ENCODE data around the gene IGFBP6. TPM values are rescaled to one million over a fixed set of nuclear protein-coding genes. Genes with fewer than 3 reads are reported as not detected.

Gene IGFBP6
- polyA plus RNA-seq, 3 donors: 21.8 to 437 (median 83.9) TPM

GRCh38 chr12:53067993-53068770 is 29.3 kb upstream of the IGFBP6 start:
- 80 to 89% (median 81%) methylated on average over 13 of the region's 13 CpGs for WGBS, 3 donors

GRCh38 chr12:53068811-53069585 is 28.5 kb upstream of the IGFBP6 start:
- 64 to 75% (median 69%) methylated on average over 13 to 15 of the region's 15 CpGs for WGBS, 3 donors
- H3K27ac ChIP-seq (ENCODE audit: low read depth, low read length): no peak overlapping the region

More at GRCh38 chr12:53067993-53068770, 29.3 kb upstream of the IGFBP6 start:
- H3K27ac ChIP-seq (ENCODE audit: low read depth, low read length): no peak overlapping the region

GRCh38 chr12:53069621-53070410 is 27.7 kb upstream of the IGFBP6 start:
- 54 to 78% (median 62%) methylated on average over 12 of the region's 12 CpGs for WGBS, 3 donors
- no peak overlapping the region for H3K27ac ChIP-seq (ENCODE audit: low read depth, low read length)

DNA sequence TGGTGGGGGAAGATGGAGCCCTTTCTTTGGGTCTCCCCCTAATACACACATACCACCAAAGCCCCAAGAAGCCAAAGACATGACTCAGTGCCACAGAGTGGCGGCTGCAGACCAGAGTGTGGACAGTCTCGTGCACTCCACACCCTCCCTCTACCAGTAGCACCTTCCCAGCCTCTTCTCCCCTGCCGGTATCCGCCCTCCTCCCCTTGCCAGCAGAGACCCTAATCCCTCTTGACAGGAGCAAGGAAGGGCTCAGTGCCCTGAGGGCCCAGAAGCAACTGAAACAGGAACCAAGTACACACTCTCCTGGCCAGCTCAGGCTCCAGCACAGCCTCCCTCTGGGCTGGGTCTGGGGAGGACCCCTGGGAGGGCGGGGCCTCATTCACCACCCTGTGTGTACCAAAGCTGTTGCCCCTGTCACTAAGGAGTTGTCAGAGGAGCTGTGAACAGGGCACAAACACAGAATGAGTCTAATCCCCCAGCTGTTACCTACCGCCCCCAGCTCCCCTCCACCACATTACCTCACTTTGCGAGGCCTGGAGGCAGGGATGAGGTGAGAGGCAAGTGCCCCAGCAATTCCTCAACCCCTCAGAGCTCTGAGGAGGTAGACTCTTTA is 26.5 kb upstream of the IGFBP6 start:
- no peak overlapping the region for H3K27ac ChIP-seq (ENCODE audit: low read depth, low read length)
- 70 to 91% (median 90%) methylated on average over 7 of the region's 7 CpGs for WGBS, 3 donors

DNA sequence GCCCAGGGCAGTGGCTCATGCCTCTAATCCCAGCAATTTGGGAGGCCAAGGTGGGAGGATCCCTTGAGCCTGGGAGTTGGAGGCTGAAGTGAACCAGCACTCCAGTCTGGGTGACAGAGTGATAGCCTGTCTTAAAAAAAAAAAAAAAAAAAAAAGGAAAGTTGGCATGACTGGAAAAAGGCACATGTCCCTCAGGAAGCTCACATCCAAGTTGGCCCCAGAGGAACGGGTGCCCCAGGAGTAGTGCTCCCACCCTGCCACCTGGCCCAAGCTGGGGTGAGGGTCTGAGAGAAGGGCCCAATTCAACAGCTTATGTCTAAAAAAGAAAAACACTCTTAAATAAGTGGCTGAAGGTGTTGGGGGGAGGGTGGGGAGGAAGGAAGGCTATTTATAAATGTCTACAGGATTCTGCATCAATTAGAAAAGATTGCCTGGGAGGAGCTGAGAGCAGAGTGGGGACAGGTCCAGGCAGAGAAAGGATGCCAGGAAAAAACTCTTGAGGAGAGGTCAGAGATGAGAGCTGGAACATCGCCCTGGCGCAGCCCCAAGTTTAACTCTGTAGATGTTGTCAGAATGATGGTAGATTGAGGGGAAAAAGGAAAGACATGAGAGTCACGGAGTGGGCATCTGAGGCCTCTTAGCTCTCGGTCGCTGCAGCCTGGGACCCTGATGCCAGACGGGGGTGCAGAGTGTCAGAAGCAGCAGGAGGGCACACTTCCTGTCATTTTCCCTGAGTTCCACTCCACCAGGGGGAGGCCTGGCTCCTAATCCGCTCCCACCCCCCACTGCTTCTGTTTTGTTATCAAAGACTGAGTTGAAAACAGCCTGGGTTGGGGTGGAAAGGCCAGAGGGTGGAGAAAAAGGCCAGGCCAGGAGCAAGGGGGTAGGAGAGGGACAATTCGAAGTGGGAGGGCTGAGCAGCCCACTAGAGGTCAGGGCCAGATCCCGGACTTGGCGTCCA is 25.6 kb upstream of the IGFBP6 start:
- no peak overlapping the region for H3K27ac ChIP-seq (ENCODE audit: low read depth, low read length)
- WGBS, 3 donors: 39 to 73% (median 40%) methylated on average over 11 of the region's 11 CpGs

DNA sequence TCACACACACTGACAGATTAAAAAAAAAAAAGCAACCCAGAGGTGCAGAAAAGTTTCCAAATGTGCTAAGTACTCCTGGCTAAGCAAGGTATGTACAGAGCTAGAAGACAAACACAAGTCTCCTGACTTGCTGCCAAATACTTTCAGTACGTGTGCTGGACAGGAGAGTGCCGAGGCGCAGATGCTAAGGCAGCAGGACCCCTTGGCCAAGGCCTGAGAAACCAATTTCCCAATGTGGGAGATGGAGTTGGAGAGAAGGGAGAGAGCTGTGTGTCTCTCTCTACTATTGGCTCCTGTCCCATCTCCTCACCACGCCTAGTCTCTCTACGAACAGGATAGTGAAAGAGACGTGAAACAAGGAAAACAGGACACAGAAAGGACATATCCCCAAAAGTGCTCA is 23.6 kb upstream of the IGFBP6 start:
- no peak overlapping the region for H3K27ac ChIP-seq (ENCODE audit: low read depth, low read length)
- 30 to 54% (median 46%) methylated on average over 6 of the region's 6 CpGs for WGBS, 3 donors

GRCh38 chr12:53074283-53074998 is 23.0 kb upstream of the IGFBP6 start:
- no peak overlapping the region for H3K27ac ChIP-seq (ENCODE audit: low read depth, low read length)
- 83 to 88% (median 87%) methylated on average over 11 of the region's 11 CpGs for WGBS, 3 donors

DNA sequence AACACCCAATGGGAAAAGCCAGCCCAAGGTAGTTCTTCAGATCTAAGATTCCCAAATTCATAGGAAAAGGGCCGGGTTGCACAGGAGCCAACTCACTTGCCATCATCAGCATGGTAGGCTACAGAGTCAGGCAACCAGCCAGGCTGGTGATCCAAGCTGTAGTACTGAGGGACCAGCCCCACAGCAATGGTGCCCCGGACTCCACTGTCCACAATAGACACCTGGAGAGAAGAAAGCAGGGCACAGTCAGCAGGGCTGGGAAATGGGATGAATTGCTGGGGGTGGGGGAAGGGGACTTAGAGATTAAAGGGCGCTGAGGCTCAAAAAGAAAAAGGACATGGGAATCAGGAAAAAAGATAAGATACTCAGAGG is 22.5 kb upstream of the IGFBP6 start:
- WGBS, 3 donors: 90 to 97% (median 96%) methylated on average over 3 of the region's 3 CpGs
- H3K27ac ChIP-seq (ENCODE audit: low read depth, low read length): no peak overlapping the region

DNA sequence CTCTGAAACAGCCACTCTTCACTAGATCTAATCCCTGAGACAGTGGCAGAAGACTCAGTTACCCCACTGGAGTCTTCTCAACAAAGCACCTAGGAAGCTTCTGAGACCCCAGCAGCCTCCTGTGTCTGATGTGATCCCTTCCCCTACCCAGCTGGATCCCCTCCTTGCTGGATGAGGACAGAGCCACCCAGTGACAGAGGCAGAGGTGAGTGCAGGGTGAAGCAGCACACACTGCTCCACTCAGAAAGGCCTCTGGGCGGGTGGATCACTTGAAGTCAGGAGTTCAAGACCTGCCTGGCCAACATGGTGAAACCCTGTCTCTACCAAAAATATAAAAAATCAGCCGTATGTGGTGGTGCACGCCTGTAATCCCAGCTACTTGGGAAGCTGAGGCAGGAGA is 21.0 kb upstream of the IGFBP6 start:
- H3K27ac ChIP-seq (ENCODE audit: low read depth, low read length): no peak overlapping the region
- WGBS, 3 donors: 88 to 98% (median 97%) methylated on average over 3 of the region's 3 CpGs

GRCh38 chr12:53077030-53077429 is 20.4 kb upstream of the IGFBP6 start:
- 48 to 97% (median 96%) methylated on average over 8 of the region's 8 CpGs for WGBS, 3 donors
- H3K27ac ChIP-seq (ENCODE audit: low read depth, low read length): no peak overlapping the region

DNA sequence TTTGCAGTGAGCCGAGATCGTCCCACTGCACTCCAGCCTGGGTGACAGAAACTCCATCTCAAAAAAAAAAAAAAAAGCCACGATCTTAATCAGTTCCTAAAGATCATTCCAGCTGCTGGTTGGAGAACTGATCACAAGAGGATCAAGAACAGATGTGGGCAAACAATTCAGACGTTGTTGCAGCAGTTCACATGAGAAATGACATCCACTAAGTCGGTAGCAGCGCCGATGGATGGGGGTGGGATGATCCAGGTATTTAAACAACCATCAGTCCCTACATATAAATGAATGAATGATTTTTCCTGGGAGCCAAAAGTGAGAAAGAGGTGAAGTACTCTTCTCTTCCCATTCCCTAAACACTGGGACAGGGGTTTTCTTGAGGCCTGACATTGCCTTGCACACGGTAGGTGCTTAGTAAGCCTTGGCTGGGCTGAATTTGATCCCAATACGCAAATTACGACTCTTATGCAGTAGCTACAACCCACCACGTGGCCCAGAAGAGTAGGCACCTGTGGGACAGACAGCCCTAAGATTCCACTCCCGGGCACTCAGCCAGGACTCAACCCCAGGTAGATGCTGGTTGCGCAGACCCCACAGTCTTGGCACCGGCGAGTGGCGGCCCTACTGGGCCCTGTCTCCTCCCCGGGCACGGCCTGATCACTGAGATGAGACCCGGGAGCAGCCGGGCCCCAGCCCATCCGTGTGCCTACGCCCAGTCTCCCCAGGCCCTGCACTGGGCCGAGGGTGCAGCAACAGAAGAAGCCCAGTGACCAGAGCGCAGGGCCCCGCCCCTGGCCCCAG is 18.8 kb upstream of the IGFBP6 start:
- WGBS, 3 donors: 10 to 20% (median 19%) methylated on average over 23 to 25 of the region's 25 CpGs
- no peak overlapping the region for H3K27ac ChIP-seq (ENCODE audit: low read depth, low read length)

- 1 to 3% (median 2%) methylated on average over 61 to 67 of the region's 67 CpGs for WGBS, 3 donors
- H3K27ac ChIP-seq (ENCODE audit: low read depth, low read length): no peak within 1 kb of the TSS
Observed at GRCh38 chr12:53079226-53080117, 18.0 kb upstream of the IGFBP6 start, which contains the start of gene SPRYD3. Gene SPRYD3, minus strand, starts transcription at chr12:53079390. Its CDS starts 57 bp downstream, at chr12:53079333.

DNA sequence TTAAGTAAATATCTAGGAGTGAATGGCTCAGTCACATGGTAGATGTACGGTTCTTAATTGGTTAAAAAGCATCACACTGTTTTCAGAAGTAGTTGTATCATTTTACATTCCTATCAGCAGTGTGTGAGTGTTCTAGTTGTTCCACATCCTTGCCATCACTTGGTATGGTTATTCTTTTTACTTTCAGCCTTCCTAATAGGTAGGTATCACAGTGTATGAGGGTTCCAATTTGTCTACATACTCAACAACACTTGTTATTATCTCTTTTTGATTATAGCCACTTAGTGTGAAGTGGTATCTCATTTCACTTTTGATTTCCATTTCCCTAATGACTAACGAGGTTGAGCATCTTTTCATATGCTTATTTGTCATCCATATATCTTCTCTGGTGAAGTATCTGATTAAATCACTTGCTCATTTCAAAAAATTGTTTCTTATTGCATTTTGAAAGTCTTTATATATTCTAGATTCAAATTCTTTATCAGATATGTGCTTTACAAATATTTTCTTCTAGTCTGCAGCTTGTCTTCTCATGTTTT is 14.8 kb upstream of the IGFBP6 start:
- WGBS, 3 donors: 66 to 73% (median 71%) methylated on average over 2 of the region's 2 CpGs
- no peak overlapping the region for H3K27ac ChIP-seq (ENCODE audit: low read depth, low read length)

GRCh38 chr12:53086361-53086760 is 11.1 kb upstream of the IGFBP6 start:
- WGBS, 3 donors: 79 to 83% (median 83%) methylated on average over 3 of the region's 3 CpGs

DNA sequence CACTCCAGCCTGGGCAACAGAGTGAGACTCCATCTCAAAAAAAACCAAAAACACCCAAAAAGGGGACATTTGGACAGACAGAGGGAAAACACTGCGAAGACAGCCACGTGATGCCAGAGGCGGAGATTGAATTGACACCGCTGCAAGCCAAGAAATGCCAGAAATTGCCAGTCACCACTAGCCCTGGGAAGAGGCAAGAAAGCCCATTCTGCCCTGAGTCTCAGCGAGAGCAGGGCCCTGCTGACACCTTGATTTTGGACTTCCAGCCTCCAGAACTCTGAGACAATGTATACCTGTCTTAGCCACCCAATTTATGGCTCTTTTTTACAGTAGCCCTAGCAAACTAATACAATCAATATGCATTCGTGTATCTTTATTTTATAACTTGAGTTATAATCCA is 7.4 kb upstream of the IGFBP6 start:
- H3K27ac ChIP-seq (ENCODE audit: low read depth, low read length): no peak overlapping the region
- 97 to 98% (median 97%) methylated on average over 6 of the region's 6 CpGs for WGBS, 3 donors

More at GRCh38 chr12:53086361-53086760, 11.1 kb upstream of the IGFBP6 start:
- H3K27ac ChIP-seq (ENCODE audit: low read depth, low read length): no peak overlapping the region
